ENCODE results near the gene BCL2. TPM values are rescaled to one million over a fixed set of nuclear protein-coding genes. Genes with fewer than 3 reads are reported as not detected.

Gene BCL2
- total RNA-seq, 4 donors from 2014 or later: 25.2 to 39.0 (median 36.1) TPM

GRCh38 chr18:63302636-63303405 is 16.7 kb downstream of the BCL2 start:
- H3K4me3 ChIP-seq: no peak overlapping the region
- DNase-seq (ENCODE audit: extremely low spot score): no peak

GRCh38 chr18:63302220-63302619 is 17.3 kb downstream of the BCL2 start:
- Histone ChIP-seq H3K27me3 (no peaks in the 10 kb centered on the region), H3K9me3 (no peaks in the 10 kb centered on the region), H3K36me3 (no peaks in the 10 kb centered on the region), H3K4me3 (no peak overlapping the region), H3K4me1 (peaks cover 19 to 70% (median 62%) of the 10 kb centered on the region in 4 donors), H3K27ac (replicated peaks in 1 of 4) (peak overlapping the region; percentile 42 to 69 (median 56))
- intact Hi-C loops (cut with DNase I): no loop called here
- no peak for TF ChIP-seq EP300 (IDR thresholded peaks at IDR 0.05)
- no peak for TF ChIP-seq CTCF (IDR thresholded peaks at IDR 0.05)
- no peak for TF ChIP-seq POLR2AphosphoS5 (IDR thresholded peaks at IDR 0.05)
- no peak for TF ChIP-seq POLR2A (IDR thresholded peaks at IDR 0.05; ENCODE audit: low read depth)
- no peak for DNase-seq (ENCODE audit: extremely low spot score)
- WGBS: 56% methylated on average over 4 of the region's 4 CpGs

More at GRCh38 chr18:63302636-63303405, 16.7 kb downstream of the BCL2 start:
- WGBS: 60% methylated on average over 5 of the region's 5 CpGs
- Histone ChIP-seq H3K27me3 (no peaks in the 10 kb centered on the region), H3K4me1 (peaks cover 23 to 70% (median 62%) of the 10 kb centered on the region in 4 donors), H3K36me3 (no peaks in the 10 kb centered on the region), H3K27ac (replicated peaks in 1 of 4) (peak overlapping the region; percentile 11 to 69 (median 51)), H3K9me3 (no peaks in the 10 kb centered on the region)
- no peak for TF ChIP-seq CTCF (IDR thresholded peaks at IDR 0.05)
- TF ChIP-seq POLR2AphosphoS5 (IDR thresholded peaks at IDR 0.05): no peak
- TF ChIP-seq POLR2A (IDR thresholded peaks at IDR 0.05; ENCODE audit: low read depth): no peak
- no peak for TF ChIP-seq EP300 (IDR thresholded peaks at IDR 0.05)
- intact Hi-C loops (cut with DNase I): no loop called here

GRCh38 chr18:63301434-63301833 is 18.1 kb downstream of the BCL2 start:
- Histone ChIP-seq H3K4me3 (peak overlapping the region in 1 of 4 donors; percentile 13), H3K4me1 (peaks cover 16 to 66% (median 61%) of the 10 kb centered on the region in 4 donors), H3K36me3 (no peaks in the 10 kb centered on the region), H3K9me3 (no peaks in the 10 kb centered on the region), H3K27ac (replicated peaks in 1 of 4) (peak overlapping the region; percentile 42 to 69 (median 56)), H3K27me3 (no peaks in the 10 kb centered on the region)
- TF ChIP-seq POLR2AphosphoS5 (IDR thresholded peaks at IDR 0.05): no peak
- no peak for TF ChIP-seq CTCF (IDR thresholded peaks at IDR 0.05)
- TF ChIP-seq POLR2A (IDR thresholded peaks at IDR 0.05; ENCODE audit: low read depth): no peak
- no peak for TF ChIP-seq EP300 (IDR thresholded peaks at IDR 0.05)
- WGBS: 68% methylated on average over 9 of the region's 9 CpGs
- no peak for DNase-seq (ENCODE audit: extremely low spot score)
- intact Hi-C loops (cut with DNase I): no loop called here

GRCh38 chr18:63299837-63300745 is 19.5 kb downstream of the BCL2 start:
- TF ChIP-seq POLR2AphosphoS5 (IDR thresholded peaks at IDR 0.05): no peak
- intact Hi-C loops (cut with DNase I): no loop called here
- Histone ChIP-seq H3K27ac (replicated peaks in 1 of 4) (peak overlapping the region; percentile 10 to 63 (median 32)), H3K4me1 (peaks cover 16 to 63% (median 59%) of the 10 kb centered on the region in 4 donors), H3K4me3 (no peak overlapping the region), H3K27me3 (no peaks in the 10 kb centered on the region), H3K9me3 (no peaks in the 10 kb centered on the region), H3K36me3 (no peaks in the 10 kb centered on the region)
- no peak for DNase-seq (ENCODE audit: extremely low spot score)
- WGBS: 62% methylated on average over 5 of the region's 5 CpGs
